ENCODE measurements around the gene NKX2-3.

- TF ChIP-seq CTCF (IDR thresholded peaks at IDR 0.05) (no peak), POLR2A (IDR thresholded peaks at IDR 0.05) (no peak)
Measured at GRCh38 chr10:99524736-99525380, 7.9 kb upstream of the NKX2-3 start.

All from uterus (tissue), 2 donors.